Natural killer cell treated with Interleukin-12 subunit alpha and Interleukin-12 subunit beta and Interleukin-15 and Interleukin-18, amount 100 ng/mL, for 72 hours (primary cell): Measurements from ENCODE around the gene NTM. TPM values are rescaled to one million over a fixed set of nuclear protein-coding genes. Genes with fewer than 3 reads are reported as not detected.

Source experiments
- ATAC-seq, 2 donors: fragments of 150-1000 bp; cut with Tn5 transposase in 1 of 2; sonication (Bioruptor Pico), chemical (Tn5 transposase) in 1 of 2; 2 replicates each; pipeline ENCODE4 v1.10.0; 2021
- DNase-seq: peaks from one replicate; pipeline ENCODE4 v3.0.0; 2022; ENCODE audit warnings: low spot score
- H3K27ac Mint-ChIP-seq, 2 donors: 1 replicate in 1 of 2; 2 replicates in 1 of 2; pipeline ENCODE4 v1.8.0; 2022; ENCODE audit warnings: mixed read lengths in 2 of 2, mild to moderate bottlenecking in 1 of 2, moderate library complexity in 1 of 2
- H3K27me3 Mint-ChIP-seq, 2 donors: 1 replicate in 1 of 2; 2 replicates in 1 of 2; pipeline ENCODE4 v1.8.0; 2022; ENCODE audit warnings: mixed read lengths in 2 of 2
- H3K36me3 Mint-ChIP-seq: one replicate; pipeline ENCODE4 v1.8.0; 2022; ENCODE audit warnings: mixed read lengths
- H3K4me1 Mint-ChIP-seq, 2 donors: 1 replicate in 1 of 2; 2 replicates in 1 of 2; pipeline ENCODE4 v1.8.0; 2022; ENCODE audit warnings: low read depth in 2 of 2, mixed read lengths in 2 of 2, mild to moderate bottlenecking in 1 of 2
- H3K4me3 Mint-ChIP-seq: one replicate; pipeline ENCODE4 v1.8.0; 2022; ENCODE audit warnings: mixed read lengths
- H3K9me3 Mint-ChIP-seq: 2 replicates; pipeline ENCODE4 v1.8.0; 2022; ENCODE audit warnings: mixed read lengths
- total RNA-seq, 2 donors: library from RNA; stranded (reverse); gene quantifications; one replicate each; pipeline ENCODE4 v1.2.3, GENCODE V29; 2022

NTM gene
- total RNA-seq, 2 donors from 2014 or later: not detected

- Mint-ChIP-seq H3K4me3 (no peak overlapping the region), H3K27me3 (peaks cover 8 to 29% of the 10 kb centered on the region in 2 donors), H3K36me3 (no peaks in the 10 kb centered on the region), H3K4me1 (no peaks in the 10 kb centered on the region), H3K27ac (no peak overlapping the region), H3K9me3 (peaks cover 3% of the 10 kb centered on the region)
- ATAC-seq (no peak), DNase-seq (no peak)
These were observed 242.1 kb downstream of the NTM start for GRCh38 chr11:131612533-131612932.

- H3K36me3 Mint-ChIP-seq: no peaks in the 10 kb centered on the region
- H3K4me1 Mint-ChIP-seq: no peaks in the 10 kb centered on the region
- no peak overlapping the region for H3K4me3 Mint-ChIP-seq
- no peaks in the 10 kb centered on the region for H3K9me3 Mint-ChIP-seq
- H3K27ac Mint-ChIP-seq: no peak overlapping the region
- DNase-seq (no peak), ATAC-seq (no peak)
- H3K27me3 Mint-ChIP-seq: peaks cover 8 to 16% of the 10 kb centered on the region in 2 donors
These were observed 244.2 kb downstream of the NTM start for GRCh38 chr11:131614631-131615030.

GRCh38 chr11:131615611-131616010, 245.2 kb downstream of the NTM start:
- Mint-ChIP-seq H3K27me3 (peaks cover 4 to 9% of the 10 kb centered on the region in 2 donors), H3K36me3 (no peaks in the 10 kb centered on the region), H3K9me3 (no peaks in the 10 kb centered on the region), H3K4me1 (no peaks in the 10 kb centered on the region), H3K4me3 (no peak overlapping the region), H3K27ac (no peak overlapping the region)
- no peak for DNase-seq
- no peak for ATAC-seq

- Mint-ChIP-seq H3K4me3 (no peak overlapping the region), H3K36me3 (no peaks in the 10 kb centered on the region), H3K27me3 (no peaks in the 10 kb centered on the region), H3K4me1 (no peaks in the 10 kb centered on the region), H3K9me3 (no peaks in the 10 kb centered on the region), H3K27ac (no peak overlapping the region)
- DNase-seq (no peak), ATAC-seq (no peak)
These were observed 246.2 kb downstream of the NTM start for GRCh38 chr11:131616481-131617140.

- Mint-ChIP-seq H3K27ac (no peak overlapping the region), H3K4me3 (no peak overlapping the region), H3K36me3 (no peaks in the 10 kb centered on the region), H3K9me3 (no peaks in the 10 kb centered on the region), H3K4me1 (no peaks in the 10 kb centered on the region), H3K27me3 (no peaks in the 10 kb centered on the region)
- DNase-seq (no peak), ATAC-seq (no peak)
These were observed 247.8 kb downstream of the NTM start for GRCh38 chr11:131618201-131618600.

GRCh38 chr11:131622193-131622592, 251.8 kb downstream of the NTM start:
- Mint-ChIP-seq H3K4me3 (no peak overlapping the region), H3K27me3 (peaks cover 11 to 18% of the 10 kb centered on the region in 2 donors), H3K9me3 (no peaks in the 10 kb centered on the region), H3K4me1 (no peaks in the 10 kb centered on the region), H3K36me3 (no peaks in the 10 kb centered on the region), H3K27ac (no peak overlapping the region)
- no peak for ATAC-seq
- no peak for DNase-seq

GRCh38 chr11:131624531-131624930, 254.1 kb downstream of the NTM start:
- no peaks in the 10 kb centered on the region for H3K4me1 Mint-ChIP-seq
- H3K27me3 Mint-ChIP-seq: peaks cover 13 to 21% of the 10 kb centered on the region in 2 donors
- ATAC-seq (no peak), DNase-seq (no peak)
- H3K4me3 Mint-ChIP-seq: no peak overlapping the region
- no peaks in the 10 kb centered on the region for H3K36me3 Mint-ChIP-seq
- H3K27ac Mint-ChIP-seq: no peak overlapping the region
- no peaks in the 10 kb centered on the region for H3K9me3 Mint-ChIP-seq

- H3K27ac Mint-ChIP-seq: no peak overlapping the region
- no peak overlapping the region for H3K4me3 Mint-ChIP-seq
- no peaks in the 10 kb centered on the region for H3K36me3 Mint-ChIP-seq
- ATAC-seq (no peak), DNase-seq (no peak)
- peaks cover 13 to 21% of the 10 kb centered on the region in 2 donors for H3K27me3 Mint-ChIP-seq
- H3K4me1 Mint-ChIP-seq: no peaks in the 10 kb centered on the region
- no peaks in the 10 kb centered on the region for H3K9me3 Mint-ChIP-seq
These were observed 256.4 kb downstream of the NTM start for GRCh38 chr11:131626788-131627187.

- Mint-ChIP-seq H3K4me3 (no peak overlapping the region), H3K4me1 (no peaks in the 10 kb centered on the region), H3K9me3 (no peaks in the 10 kb centered on the region), H3K27ac (no peak overlapping the region), H3K36me3 (no peaks in the 10 kb centered on the region), H3K27me3 (peaks cover 13 to 21% of the 10 kb centered on the region in 2 donors)
- DNase-seq: no peak
- ATAC-seq: peak in 1 of 2 donors; percentile 13
These were observed 258.3 kb downstream of the NTM start for GRCh38 chr11:131628739-131629138.

- H3K4me3 Mint-ChIP-seq: no peak overlapping the region
- no peaks in the 10 kb centered on the region for H3K36me3 Mint-ChIP-seq
- no peaks in the 10 kb centered on the region for H3K4me1 Mint-ChIP-seq
- no peaks in the 10 kb centered on the region for H3K9me3 Mint-ChIP-seq
- DNase-seq (no peak), ATAC-seq (no peak)
- peaks cover 13 to 20% of the 10 kb centered on the region in 2 donors for H3K27me3 Mint-ChIP-seq
- no peak overlapping the region for H3K27ac Mint-ChIP-seq
These were observed 259.6 kb downstream of the NTM start for GRCh38 chr11:131629925-131630540.

- Mint-ChIP-seq H3K36me3 (no peaks in the 10 kb centered on the region), H3K4me1 (no peaks in the 10 kb centered on the region), H3K27ac (no peak overlapping the region), H3K27me3 (no peaks in the 10 kb centered on the region), H3K4me3 (no peak overlapping the region), H3K9me3 (no peaks in the 10 kb centered on the region)
- no peak for DNase-seq
- ATAC-seq: no peak
These were observed 262.6 kb downstream of the NTM start for GRCh38 chr11:131632971-131633370.

- no peaks in the 10 kb centered on the region for H3K4me1 Mint-ChIP-seq
- H3K27me3 Mint-ChIP-seq: no peaks in the 10 kb centered on the region
- no peaks in the 10 kb centered on the region for H3K36me3 Mint-ChIP-seq
- no peak overlapping the region for H3K4me3 Mint-ChIP-seq
- peak overlapping the region in 1 of 2 donors; percentile 23 for H3K27ac Mint-ChIP-seq
- H3K9me3 Mint-ChIP-seq: no peaks in the 10 kb centered on the region
- no peak for DNase-seq
- no peak for ATAC-seq
These were observed 263.7 kb downstream of the NTM start for GRCh38 chr11:131633921-131634715.

GRCh38 chr11:131637469-131638175, 267.2 kb downstream of the NTM start:
- ATAC-seq (no peak), DNase-seq (no peak)
- no peak overlapping the region for H3K27ac Mint-ChIP-seq
- no peak overlapping the region for H3K4me3 Mint-ChIP-seq
- H3K4me1 Mint-ChIP-seq: no peaks in the 10 kb centered on the region
- no peaks in the 10 kb centered on the region for H3K27me3 Mint-ChIP-seq
- H3K9me3 Mint-ChIP-seq: no peaks in the 10 kb centered on the region
- H3K36me3 Mint-ChIP-seq: no peaks in the 10 kb centered on the region

- no peak for DNase-seq
- Mint-ChIP-seq H3K36me3 (no peaks in the 10 kb centered on the region), H3K4me3 (no peak overlapping the region), H3K27me3 (no peaks in the 10 kb centered on the region), H3K9me3 (no peaks in the 10 kb centered on the region), H3K27ac (no peak overlapping the region), H3K4me1 (no peaks in the 10 kb centered on the region)
- no peak for ATAC-seq
These were observed 268.5 kb downstream of the NTM start for GRCh38 chr11:131638889-131639288.
